ENCODE measurements around the gene TMOD2. TPM values are rescaled to one million over a fixed set of nuclear protein-coding genes. Genes with fewer than 3 reads are reported as not detected.

Gene TMOD2
- total RNA-seq, 1 donor from 2014 or later: 13.7 TPM

GRCh38 chr15:51853998-51854397, 102.6 kb downstream of the TMOD2 start:
- DNase-seq (ENCODE audit: low spot score): no peak

GRCh38 chr15:51855612-51856011, 104.2 kb downstream of the TMOD2 start:
- DNase-seq (ENCODE audit: low spot score): no peak

GRCh38 chr15:51856714-51857380, 105.5 kb downstream of the TMOD2 start:
- DNase-seq (ENCODE audit: low spot score): no peak

- no peak for DNase-seq (ENCODE audit: low spot score)
Observed at GRCh38 chr15:51861557-51862359, 110.4 kb downstream of the TMOD2 start.

- no peak for DNase-seq (ENCODE audit: low spot score)
Observed at GRCh38 chr15:51863131-51863530, 111.7 kb downstream of the TMOD2 start.

- DNase-seq (ENCODE audit: low spot score): no peak
Observed at GRCh38 chr15:51864408-51865056, 113.1 kb downstream of the TMOD2 start.

- no peak for DNase-seq (ENCODE audit: low spot score)
Observed at GRCh38 chr15:51865317-51865716, 113.9 kb downstream of the TMOD2 start.

Other genes starting within 250 kb of the TMOD2 start
- 52.5 TPM for gene DMXL2, start 128.8 kb upstream of the TMOD2 start, total RNA-seq (ENCODE audit: insufficient read depth, low replicate concordance)
- gene SCG3, start 70.1 kb upstream of the TMOD2 start, total RNA-seq (ENCODE audit: insufficient read depth, low replicate concordance): not detected
- 8.4 TPM for gene LYSMD2, start 13.9 kb upstream of the TMOD2 start, total RNA-seq (ENCODE audit: insufficient read depth, low replicate concordance)
- gene TMOD3, start 78.1 kb downstream of the TMOD2 start, total RNA-seq (ENCODE audit: insufficient read depth, low replicate concordance): 53.9 TPM
- 17.8 TPM for gene LEO1, start 220.2 kb downstream of the TMOD2 start, total RNA-seq (ENCODE audit: insufficient read depth, low replicate concordance)